ENCODE data around the gene CNTNAP2. TPM values are rescaled to one million over a fixed set of nuclear protein-coding genes. Genes with fewer than 3 reads are reported as not detected.

Gene CNTNAP2
- polyA plus RNA-seq (ENCODE audit: insufficient read length in 3 of 3): 10 to 100 TPM; 15.2 to 28.4 (median 19.5) TPM
- long read RNA-seq, donor 1: 0 reads
- long read RNA-seq, donor 2, full-length matches to known transcripts: 1 of 1 reads
- long read RNA-seq, donor 2, partial matches to known transcripts: 0 of 1 reads
- long read RNA-seq, donor 2, other reads (novel, unspliced or antisense): 0 of 1 reads
- long read RNA-seq, donor 3: 0 reads
- long read RNA-seq, donor 4: 0 reads
- long read RNA-seq, donor 5, full-length matches to known transcripts: 1 of 1 reads
- long read RNA-seq, donor 5, partial matches to known transcripts: 0 of 1 reads
- long read RNA-seq, donor 5, other reads (novel, unspliced or antisense): 0 of 1 reads
- long read RNA-seq, donor 6, full-length matches to known transcripts: 1 of 1 reads
- long read RNA-seq, donor 6, partial matches to known transcripts: 0 of 1 reads
- long read RNA-seq, donor 6, other reads (novel, unspliced or antisense): 0 of 1 reads
- long read RNA-seq, donor 7: 0 reads
- long read RNA-seq, donor 8, full-length matches to known transcripts: 2 of 9 reads
- long read RNA-seq, donor 8, partial matches to known transcripts: 7 of 9 reads
- long read RNA-seq, donor 8, other reads (novel, unspliced or antisense): 0 of 9 reads
- long read RNA-seq, donor 9: 0 reads
- long read RNA-seq, donor 10, full-length matches to known transcripts: 1 of 1 reads
- long read RNA-seq, donor 10, partial matches to known transcripts: 0 of 1 reads
- long read RNA-seq, donor 10, other reads (novel, unspliced or antisense): 0 of 1 reads
- long read RNA-seq, donor 11: 0 reads
- long read RNA-seq, donor 12, full-length matches to known transcripts: 2 of 2 reads
- long read RNA-seq, donor 12, partial matches to known transcripts: 0 of 2 reads
- long read RNA-seq, donor 12, other reads (novel, unspliced or antisense): 0 of 2 reads
- long read RNA-seq, donor 13: 0 reads
- long read RNA-seq, donor 14, partial matches to known transcripts: 7 of 7 reads
- long read RNA-seq, donor 14, other reads (novel, unspliced or antisense): 0 of 7 reads
- long read RNA-seq, donor 15: 0 reads
- long read RNA-seq, donor 16, full-length matches to known transcripts: 1 of 1 reads
- long read RNA-seq, donor 16, partial matches to known transcripts: 0 of 1 reads
- long read RNA-seq, donor 16, other reads (novel, unspliced or antisense): 0 of 1 reads

- DNase-seq: peak; percentile 79
These were observed at the start of gene CNTNAP2 for GRCh38 chr7:146116521-146117222. CNTNAP2 (plus strand) TSS chr7:146116801; CDS start chr7:146116877, 76 bp downstream.

DNA sequence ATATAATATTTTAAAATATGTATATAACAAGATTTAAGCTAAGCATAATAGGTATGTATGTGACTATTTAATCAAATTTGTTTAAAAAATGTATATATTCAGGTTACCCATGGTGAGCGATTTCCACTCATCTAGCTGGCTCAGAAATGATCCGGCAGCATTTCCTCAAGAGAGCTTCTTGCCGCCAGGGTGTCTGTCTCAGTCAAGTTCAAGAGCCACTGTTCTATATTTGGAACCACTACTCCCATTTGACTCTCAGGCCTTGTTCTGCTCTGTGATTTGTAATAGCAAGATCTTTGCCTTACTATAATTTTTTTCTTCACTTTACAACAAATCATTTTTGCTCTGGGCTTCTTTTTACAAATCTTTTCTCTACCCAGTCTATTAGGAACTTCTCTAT, 48.7 kb upstream of the CNTNAP2 start:
- DNase-seq: no peak

DNA sequence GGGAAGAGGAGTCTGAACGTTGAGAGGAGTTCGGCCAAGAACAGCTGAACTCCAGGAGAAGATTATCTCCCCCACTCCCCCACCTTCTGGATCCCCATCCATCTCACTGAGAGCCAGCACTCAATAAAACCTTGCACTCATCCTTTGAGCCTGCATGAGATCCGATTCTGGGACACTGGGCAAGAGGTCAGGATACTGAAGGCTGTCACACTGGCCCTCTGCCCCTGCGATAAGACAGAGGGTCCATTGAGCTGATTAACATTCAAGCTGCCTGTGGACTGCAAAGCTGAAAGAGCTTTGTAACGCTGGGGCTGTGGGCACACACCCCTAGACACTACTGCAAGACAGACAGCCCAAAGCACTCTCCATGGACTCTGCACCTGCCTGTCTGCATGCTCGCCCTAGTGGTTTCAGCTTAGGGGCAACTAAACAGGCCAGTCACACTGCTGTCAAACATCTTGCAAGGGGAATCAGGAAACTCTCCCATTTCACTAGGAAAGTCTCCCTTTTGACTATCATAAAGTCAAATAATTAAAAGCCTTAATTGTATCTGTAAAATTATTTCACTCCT, 42.3 kb upstream of the CNTNAP2 start:
- DNase-seq: no peak

DNA sequence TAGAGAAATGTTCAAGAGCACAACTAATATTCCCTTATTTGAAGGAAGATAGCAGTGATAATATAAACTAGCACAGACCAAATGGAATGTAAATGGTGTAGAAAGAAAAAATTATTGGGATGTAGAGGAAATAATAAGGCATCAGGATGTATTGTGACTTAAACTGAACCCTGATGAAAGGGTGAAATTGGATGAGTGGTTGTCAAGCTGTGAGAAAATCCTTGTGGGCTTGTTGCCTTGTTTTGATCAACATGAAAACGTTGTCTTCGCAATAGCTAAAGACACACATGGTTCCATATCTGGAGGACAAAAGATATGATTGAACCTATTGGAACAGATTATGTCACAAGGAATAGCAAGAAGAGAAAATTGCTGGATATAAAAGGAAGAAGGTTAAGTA, 40.3 kb upstream of the CNTNAP2 start:
- DNase-seq: no peak

DNA sequence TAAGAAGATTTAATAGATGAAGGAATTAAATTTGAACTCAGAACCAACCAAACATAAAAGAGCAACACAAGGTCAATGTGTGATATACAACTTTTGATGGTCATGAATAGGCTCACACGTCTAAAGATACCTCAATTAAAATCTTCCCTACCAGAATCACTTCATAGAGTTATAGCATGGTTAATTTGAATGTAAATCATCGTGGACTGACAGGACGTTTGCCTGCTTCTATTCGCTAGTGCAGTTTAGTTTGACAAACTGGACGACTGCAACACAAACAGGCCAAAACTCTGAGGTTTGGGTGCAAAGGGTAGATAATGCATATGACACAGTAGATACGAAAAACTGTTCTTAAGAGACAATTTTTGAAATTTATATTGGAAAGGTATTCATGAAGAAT, 32.5 kb upstream of the CNTNAP2 start:
- no peak for DNase-seq

DNA sequence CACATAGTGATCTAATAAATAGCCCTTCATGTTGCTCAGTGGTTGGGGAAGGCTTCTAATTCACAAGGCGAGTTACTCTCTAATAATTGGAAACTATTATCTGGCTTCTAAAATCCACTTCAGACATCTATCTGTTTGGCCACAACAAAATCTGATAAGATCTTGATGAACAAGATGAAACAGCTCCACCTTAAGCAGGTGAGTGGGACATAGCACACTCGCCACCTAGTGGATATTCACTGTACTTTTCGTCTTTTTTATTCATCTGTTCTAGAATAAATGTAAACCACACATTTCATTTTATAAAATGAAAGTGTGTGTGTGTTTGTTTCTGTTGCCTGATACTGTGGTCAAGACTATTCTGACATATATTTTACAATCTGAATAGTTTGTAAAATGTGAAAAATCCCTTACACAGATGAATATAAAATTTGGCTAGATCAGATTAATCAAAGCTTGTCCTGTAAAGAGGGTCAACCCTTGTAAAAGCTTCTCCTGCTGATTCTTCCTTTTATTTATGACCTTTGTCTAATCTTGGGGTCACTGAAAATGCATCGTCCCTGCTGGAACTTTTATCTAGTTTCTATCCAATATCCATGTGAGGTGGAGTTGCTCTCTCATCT, 26.5 kb upstream of the CNTNAP2 start:
- peak; percentile 21 for DNase-seq

- no peak for DNase-seq
These were observed 22.2 kb upstream of the CNTNAP2 start for GRCh38 chr7:146094356-146094755.

DNA sequence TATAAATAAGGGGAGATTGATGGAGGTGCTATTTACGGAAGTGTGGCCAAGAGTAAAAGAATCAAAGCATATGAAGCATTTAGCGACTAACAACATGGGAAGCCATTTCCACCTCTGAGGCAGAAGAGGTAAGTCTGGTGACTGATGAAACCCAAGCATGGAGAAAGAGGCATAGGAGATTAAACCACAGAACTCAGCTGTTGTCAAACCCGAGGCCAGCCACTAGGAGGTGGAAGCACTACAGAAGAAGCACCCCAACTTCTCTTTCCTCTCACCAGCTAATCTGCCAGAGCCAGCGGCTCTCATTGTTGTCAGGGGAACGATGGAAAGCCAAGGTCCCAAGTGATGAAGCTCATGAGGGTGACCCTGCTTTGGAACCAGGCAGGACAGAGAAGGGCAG, 19.6 kb upstream of the CNTNAP2 start:
- no peak for DNase-seq

GRCh38 chr7:146106319-146106718, 10.3 kb upstream of the CNTNAP2 start:
- no peak for DNase-seq

- no peak for DNase-seq
These were observed 3.8 kb upstream of the CNTNAP2 start for GRCh38 chr7:146112755-146113154.

GRCh38 chr7:146115548-146115850, 1.1 kb upstream of the CNTNAP2 start:
- no peak for DNase-seq

DNA sequence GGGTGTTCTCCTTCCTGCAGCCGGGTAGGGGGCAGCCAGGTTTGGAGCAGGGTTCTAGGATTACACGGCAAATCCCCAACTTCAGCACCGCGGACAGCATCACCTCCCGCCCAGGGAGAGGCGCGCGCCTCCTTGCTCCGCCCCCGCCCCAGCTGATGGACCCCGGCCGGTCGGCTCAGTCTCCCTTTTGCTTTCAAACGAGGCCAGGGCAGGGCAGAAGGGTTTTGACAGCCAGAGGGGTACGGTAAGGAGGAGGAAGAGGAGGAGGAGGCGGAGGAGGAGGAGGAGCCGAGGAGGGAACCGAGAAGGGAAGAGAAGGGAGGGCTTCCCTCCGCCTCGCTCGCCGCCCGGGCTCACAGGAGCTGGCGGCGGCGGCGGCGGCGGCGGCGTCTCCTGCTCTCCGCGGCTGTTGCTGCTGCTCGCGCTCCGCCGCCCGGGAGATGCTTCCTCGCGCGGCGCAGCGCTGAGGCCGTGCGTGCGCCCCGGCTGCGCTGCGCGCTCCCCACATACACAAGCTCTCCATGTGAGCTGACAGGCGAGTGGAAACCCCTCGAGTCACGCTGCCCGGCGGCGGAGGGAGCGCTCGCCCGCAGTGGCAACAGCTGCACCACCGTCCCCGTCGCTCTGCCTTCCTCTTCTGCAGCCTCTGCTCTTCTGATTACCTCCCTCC, 615 bp upstream of the CNTNAP2 start:
- peak; percentile 95 for DNase-seq

DNA sequence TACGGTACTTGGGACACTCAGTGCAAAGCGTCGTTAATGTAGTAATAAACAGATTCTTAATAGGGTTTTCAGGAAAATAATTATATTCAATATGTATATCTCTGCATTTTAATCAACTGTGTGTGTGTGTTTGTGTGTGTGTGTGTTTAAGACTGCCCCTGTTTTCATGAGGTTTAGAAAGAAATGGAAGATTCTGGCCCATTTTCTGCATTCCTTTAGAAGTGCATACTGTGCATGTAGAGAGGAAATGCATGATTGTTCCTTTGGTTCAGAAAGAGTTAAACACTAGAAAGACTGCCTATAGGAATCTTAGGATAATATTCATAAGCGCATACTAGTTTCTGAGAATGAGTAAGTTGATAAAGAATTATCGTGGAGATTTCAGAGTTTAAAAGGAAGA, 975 bp downstream of the CNTNAP2 start:
- no peak for DNase-seq

- no peak for DNase-seq
These were observed 2.4 kb downstream of the CNTNAP2 start for GRCh38 chr7:146119002-146119401.

GRCh38 chr7:146123715-146124114, 7.1 kb downstream of the CNTNAP2 start:
- DNase-seq: no peak

GRCh38 chr7:146126767-146127509, 10.3 kb downstream of the CNTNAP2 start:
- no peak for DNase-seq

GRCh38 chr7:146129296-146129695, 12.7 kb downstream of the CNTNAP2 start:
- peak; percentile 16 for DNase-seq

DNA sequence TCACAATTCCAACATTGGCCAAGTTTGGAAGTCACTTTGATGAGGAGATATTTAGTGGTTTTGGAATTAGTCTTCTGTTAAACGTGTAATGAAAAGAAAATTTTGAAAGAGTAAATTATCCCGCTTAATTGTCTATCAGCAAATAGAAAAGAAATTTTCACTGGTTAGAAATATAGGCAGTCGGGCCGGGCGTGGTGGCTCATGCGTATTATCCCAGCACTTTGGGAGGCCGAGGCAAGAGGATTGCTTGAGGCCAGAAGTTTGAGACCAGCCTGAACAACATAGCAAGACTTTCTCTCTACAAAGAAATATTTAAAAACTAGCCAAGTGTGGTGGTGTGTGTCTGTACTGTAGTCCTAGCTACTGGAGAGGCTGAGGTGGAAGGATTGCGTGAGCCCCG, 13.4 kb downstream of the CNTNAP2 start:
- no peak for DNase-seq

GRCh38 chr7:146131701-146132100, 15.1 kb downstream of the CNTNAP2 start:
- no peak for DNase-seq
